Endothelial cell of umbilical vein (primary cell): ENCODE measurements around the gene COL26A1. TPM values are rescaled to one million over a fixed set of nuclear protein-coding genes. Genes with fewer than 3 reads are reported as not detected.

Source experiments
- BruUV-seq: library from RNA; stranded (reverse); fragments of 400-500 nt; replicated peaks from 2 replicates; lab custom pipeline; 2021; lab: Mats Ljungman, UMichigan
- CTCF ChIA-PET: fragments of 300-600, 350-600 bp; sonication (Branson Sonifier 250); formaldehyde crosslinking; loops from one replicate; lab custom pipeline; 2021; ENCODE audit warnings: antibody characterized with exemption, inconsistent platforms; lab: Charles Lee
- POLR2A ChIA-PET: fragments of 300-600, 350-600 bp; sonication (Branson Sonifier 250); formaldehyde crosslinking; loops from one replicate; lab custom pipeline; 2021; ENCODE audit warnings: antibody characterized with exemption, inconsistent platforms; lab: Charles Lee
- DNase-seq: peaks from one replicate; pipeline ENCODE4 v3.0.0-alpha.2; 2011; ENCODE audit warnings: low read depth, low spot score
- FAIRE-seq: peaks from 2 replicates; lab custom pipeline; 2011; peaks lifted over from hg19 to GRCh38; lab: Jason Lieb, UNC
- H2AFZ ChIP-seq: 2 replicates; pipeline ENCODE4 v1.6.0; 2012; ENCODE audit warnings: low read depth, low read length, control low read depth, inconsistent platforms
- H3K27ac ChIP-seq: 2 replicates; pipeline ENCODE4 v1.5.1; 2011; ENCODE audit warnings: low read depth, mild to moderate bottlenecking, control low read depth, low read length, moderate library complexity; ENCODE audit not compliant: insufficient read depth
- H3K27me3 ChIP-seq, 2 experiments: 2 replicates each; pipeline versions ENCODE4 v1.6.0 to v1.6.1; 2011; ENCODE audit warnings: low read length in 2 of 2, mixed read lengths in 1 of 2; ENCODE audit not compliant: control insufficient read depth in 2 of 2, insufficient read depth in 2 of 2
- H3K36me3 ChIP-seq, 2 experiments: 2 replicates in 1 of 2; 3 replicates in 1 of 2; pipeline ENCODE4 v1.5.1; 2011; ENCODE audit warnings: low read length in 2 of 2, mild to moderate bottlenecking in 1 of 2, moderate library complexity in 1 of 2; ENCODE audit not compliant: control insufficient read depth in 2 of 2, insufficient read depth in 2 of 2; ENCODE audit errors: extremely low read depth in 1 of 2
- H3K4me1 ChIP-seq: 3 replicates; pipeline ENCODE4 v1.5.1; 2011; ENCODE audit warnings: mild to moderate bottlenecking, low read length; ENCODE audit not compliant: control insufficient read depth, insufficient read depth; ENCODE audit errors: extremely low read depth
- H3K4me2 ChIP-seq: 2 replicates; pipeline ENCODE4 v1.6.1; 2011; ENCODE audit warnings: low read length, control low read depth, mixed read lengths; ENCODE audit not compliant: insufficient read depth
- H3K4me3 ChIP-seq, 3 experiments: fragments of 200-600 bp in 1 of 3; sonication (generic), shearing (Covaris generic) in 1 of 3; replicated peaks in 1 of 3; 2 replicates each; pipeline ENCODE4 v1.5.1; 2011 to 2016; ENCODE audit warnings: control low read depth in 3 of 3, low read length in 3 of 3, mild to moderate bottlenecking in 2 of 3, inconsistent platforms in 1 of 3, low read depth in 1 of 3, moderate library complexity in 1 of 3; ENCODE audit not compliant: insufficient read depth in 1 of 3
- H3K79me2 ChIP-seq: 2 replicates; pipeline ENCODE4 v1.6.0; 2012; ENCODE audit warnings: low read length, inconsistent platforms; ENCODE audit not compliant: control insufficient read depth, insufficient read depth
- H3K9ac ChIP-seq: replicated peaks from 2 replicates; pipeline ENCODE3; 2011; ENCODE audit warnings: low read length, control low read depth; ENCODE audit not compliant: insufficient read depth; ENCODE audit errors: extremely low read depth
- H3K9me1 ChIP-seq: replicated peaks from 3 replicates; pipeline ENCODE4 v1.6.0; 2011; ENCODE audit warnings: mild to moderate bottlenecking, low read length; ENCODE audit not compliant: control insufficient read depth, insufficient read depth; ENCODE audit errors: extremely low read depth
- H3K9me3 ChIP-seq: replicated peaks from 2 replicates; pipeline ENCODE4 v1.5.1; 2012; ENCODE audit warnings: low read length, inconsistent platforms; ENCODE audit not compliant: control insufficient read depth, insufficient read depth
- H4K20me1 ChIP-seq: replicated peaks from 2 replicates; pipeline ENCODE3; 2011; ENCODE audit warnings: mild to moderate bottlenecking, low read length; ENCODE audit not compliant: control insufficient read depth, insufficient read depth; ENCODE audit errors: extremely low read depth
- EZH2 ChIP-seq: IDR thresholded peaks from 2 replicates; pipeline ENCODE4 v1.6.1; 2012; ENCODE audit warnings: borderline replicate concordance, low read depth, mild to moderate bottlenecking, moderate library complexity, low read length, inconsistent platforms; ENCODE audit not compliant: severe bottlenecking
- FOS ChIP-seq: IDR thresholded peaks from 2 replicates; pipeline ENCODE4 v1.6.1; 2011; ENCODE audit warnings: mild to moderate bottlenecking, low read length, moderate library complexity, borderline replicate concordance; ENCODE audit not compliant: insufficient read depth
- GATA2 ChIP-seq: IDR thresholded peaks from 2 replicates; pipeline ENCODE4 v1.7.0; 2011; ENCODE audit warnings: low read depth, mild to moderate bottlenecking, moderate library complexity, mixed read lengths, low read length; ENCODE audit not compliant: insufficient read length, insufficient read depth
- JUN ChIP-seq: IDR thresholded peaks from 2 replicates; pipeline ENCODE4 v1.6.1; 2011; ENCODE audit warnings: borderline replicate concordance, low read depth; ENCODE audit not compliant: insufficient read length, insufficient read depth
- MYC ChIP-seq: IDR thresholded peaks from one replicate; pipeline ENCODE4 v1.6.1; 2011; ENCODE audit warnings: mild to moderate bottlenecking, low read depth, low read length
- POLR2A ChIP-seq: IDR thresholded peaks from 2 replicates; pipeline ENCODE4 v1.6.1; 2012; ENCODE audit warnings: low read depth, mild to moderate bottlenecking, control low read depth, low read length
- POLR2AphosphoS5 ChIP-seq: IDR thresholded peaks from 2 replicates; pipeline ENCODE4 v1.6.1; 2012; ENCODE audit warnings: low read depth, mild to moderate bottlenecking, control low read depth, low read length, moderate library complexity; ENCODE audit not compliant: insufficient read depth
- dilution Hi-C: fragments of 300-500 bp; cut with MboI; formaldehyde crosslinking; loops from one replicate; pipeline ENCODE4 v1.15.0; 2019; ENCODE audit warnings: low sequenced_read_pairs; ENCODE audit not compliant: extremely low pct_ligation_motif_present
- intact Hi-C: fragments of 100-400 bp; cut with micrococcal nuclease; formaldehyde crosslinking; loops from one replicate; pipeline ENCODE4 v1.10.0; 2022
- polyA plus RNA-seq, 4 experiments: library from polyadenylated mRNA; depleted of rRNA in 3 of 4; stranded (reverse) in 3 of 4; unstranded in 1 of 4; fragments of >200 nt; gene quantifications; 2 replicates each; pipeline versions ENCODE4 v1.2.1 to v1.2.3, GENCODE V29; 2011 to 2012; ENCODE audit warnings: missing spikeins in 1 of 4
- total RNA-seq: library from RNA; stranded (reverse); gene quantifications from 2 replicates; pipeline ENCODE4 v1.2.3, GENCODE V29; 2021
- TF ChIP-seq, protein P1 (sequence below), 2 donors: IDR thresholded peaks; 1 replicate in 1 of 2; 2 replicates in 1 of 2; pipeline ENCODE4 v1.5.1; 2011; ENCODE audit warnings: low read length in 2 of 2, mild to moderate bottlenecking in 2 of 2, moderate library complexity in 2 of 2, control low read depth in 1 of 2, inconsistent platforms in 1 of 2, low read depth in 1 of 2; ENCODE audit not compliant: insufficient read depth in 1 of 2; ENCODE audit errors: extremely low read depth in 1 of 2
- TF ChIP-seq, protein P2 (sequence below): IDR thresholded peaks from 2 replicates; pipeline ENCODE4 v1.6.1; 2011; ENCODE audit not compliant: insufficient read depth, insufficient read length

Gene COL26A1
- total and polyA plus RNA-seq, 2 donors (not counting 3 experiments of a cell fraction or from before 2014, with no cell fraction given): not detected

GRCh38 chr7:101537205-101537604, 174.5 kb downstream of the COL26A1 start:
- H3K4me2 ChIP-seq: no peak overlapping the region
- ChIA-PET POLR2A (no interaction called here), CTCF (interaction anchor here (0.9 to 1.3 kb wide), 2 partner anchors 173 to 215 kb away, joined by 3 to 5 read pairs; no protein-coding TSS in a partner anchor)
- dilution Hi-C loops (no loop called here), intact Hi-C loops (no loop called here)
- no peaks in the 10 kb centered on the region for H3K9me1 ChIP-seq
- no peak for TF ChIP-seq EZH2
- TF ChIP-seq FOS: no peak
- TF ChIP-seq, protein P1, sequence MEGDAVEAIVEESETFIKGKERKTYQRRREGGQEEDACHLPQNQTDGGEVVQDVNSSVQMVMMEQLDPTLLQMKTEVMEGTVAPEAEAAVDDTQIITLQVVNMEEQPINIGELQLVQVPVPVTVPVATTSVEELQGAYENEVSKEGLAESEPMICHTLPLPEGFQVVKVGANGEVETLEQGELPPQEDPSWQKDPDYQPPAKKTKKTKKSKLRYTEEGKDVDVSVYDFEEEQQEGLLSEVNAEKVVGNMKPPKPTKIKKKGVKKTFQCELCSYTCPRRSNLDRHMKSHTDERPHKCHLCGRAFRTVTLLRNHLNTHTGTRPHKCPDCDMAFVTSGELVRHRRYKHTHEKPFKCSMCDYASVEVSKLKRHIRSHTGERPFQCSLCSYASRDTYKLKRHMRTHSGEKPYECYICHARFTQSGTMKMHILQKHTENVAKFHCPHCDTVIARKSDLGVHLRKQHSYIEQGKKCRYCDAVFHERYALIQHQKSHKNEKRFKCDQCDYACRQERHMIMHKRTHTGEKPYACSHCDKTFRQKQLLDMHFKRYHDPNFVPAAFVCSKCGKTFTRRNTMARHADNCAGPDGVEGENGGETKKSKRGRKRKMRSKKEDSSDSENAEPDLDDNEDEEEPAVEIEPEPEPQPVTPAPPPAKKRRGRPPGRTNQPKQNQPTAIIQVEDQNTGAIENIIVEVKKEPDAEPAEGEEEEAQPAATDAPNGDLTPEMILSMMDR (IDR thresholded peaks at IDR 0.05; ENCODE audit: extremely low read depth in 1 of 2, insufficient read depth in 1 of 2, low read depth in 1 of 2, low read length in 2 of 2): no peak
- no peak for TF ChIP-seq MYC
- TF ChIP-seq JUN: no peak
- no peak for TF ChIP-seq GATA2
- TF ChIP-seq, protein P2, sequence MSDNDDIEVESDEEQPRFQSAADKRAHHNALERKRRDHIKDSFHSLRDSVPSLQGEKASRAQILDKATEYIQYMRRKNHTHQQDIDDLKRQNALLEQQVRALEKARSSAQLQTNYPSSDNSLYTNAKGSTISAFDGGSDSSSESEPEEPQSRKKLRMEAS: no peak
- no peak for TF ChIP-seq POLR2AphosphoS5
- no peak for TF ChIP-seq POLR2A
- no peaks in the 10 kb centered on the region for H3K9me3 ChIP-seq
- H2AFZ ChIP-seq: no peak overlapping the region
- no peaks in the 10 kb centered on the region for H4K20me1 ChIP-seq
- no peaks in the 10 kb centered on the region for H3K4me1 ChIP-seq
- DNase-seq: no peak
- no peak overlapping the region for H3K9ac ChIP-seq
- BruUV-seq: no TSS peak
- no peak overlapping the region for H3K4me3 ChIP-seq
- H3K36me3 ChIP-seq: no peaks in the 10 kb centered on the region
- H3K27me3 ChIP-seq: no peaks in the 10 kb centered on the region
- no peaks in the 10 kb centered on the region for H3K79me2 ChIP-seq
- no peak for FAIRE-seq
- H3K27ac ChIP-seq: no peak overlapping the region
